ENCODE measurements around the gene EIPR1.

Gene EIPR1

GRCh38 chr2:3406501-3406900 lies 28.9 kb upstream of the EIPR1 start:
- H3K27ac ChIP-seq, result no peak overlapping the region
- no peaks in the 10 kb centered on the region for H3K27me3 ChIP-seq (ENCODE audit: insufficient read depth, low read depth, severe bottlenecking)
- peaks cover 23% of the 10 kb centered on the region for H3K36me3 ChIP-seq
- no peak for TF ChIP-seq CTCF (IDR thresholded peaks at IDR 0.05; ENCODE audit: low read depth, low read length)
- DNase-seq, result no peak
- H3K4me3 ChIP-seq (ENCODE audit: low read depth, low read length), result no peak overlapping the region
- no peaks in the 10 kb centered on the region for H3K9me3 ChIP-seq (ENCODE audit: severe bottlenecking)

- H3K9me3 ChIP-seq (ENCODE audit: severe bottlenecking), result no peaks in the 10 kb centered on the region
- H3K27ac ChIP-seq, result no peak overlapping the region
- no peaks in the 10 kb centered on the region for H3K27me3 ChIP-seq (ENCODE audit: insufficient read depth, low read depth, severe bottlenecking)
- no peak for DNase-seq
- no peak overlapping the region for H3K4me3 ChIP-seq (ENCODE audit: low read depth, low read length)
- H3K36me3 ChIP-seq, result peaks cover 24% of the 10 kb centered on the region
- no peak for TF ChIP-seq CTCF (IDR thresholded peaks at IDR 0.05; ENCODE audit: low read depth, low read length)
Observed at GRCh38 chr2:3405876-3406275, 28.3 kb upstream of the EIPR1 start.

- TF ChIP-seq CTCF (IDR thresholded peaks at IDR 0.05; ENCODE audit: low read depth, low read length), result no peak
- Histone ChIP-seq H3K9me3 (ENCODE audit: severe bottlenecking) (no peaks in the 10 kb centered on the region), H3K27me3 (ENCODE audit: insufficient read depth, low read depth, severe bottlenecking) (no peaks in the 10 kb centered on the region), H3K27ac (no peak overlapping the region), H3K4me3 (ENCODE audit: low read depth, low read length) (no peak overlapping the region), H3K36me3 (peaks cover 29% of the 10 kb centered on the region)
- no peak for DNase-seq
Observed at GRCh38 chr2:3405307-3405706, 27.7 kb upstream of the EIPR1 start.

GRCh38 chr2:3404349-3404894 lies 26.8 kb upstream of the EIPR1 start:
- H3K36me3 ChIP-seq, result peaks cover 29% of the 10 kb centered on the region
- TF ChIP-seq CTCF (IDR thresholded peaks at IDR 0.05; ENCODE audit: low read depth, low read length), result no peak

GRCh38 chr2:3403587-3404334 lies 26.1 kb upstream of the EIPR1 start:
- H3K27me3 ChIP-seq (ENCODE audit: insufficient read depth, low read depth, severe bottlenecking), result no peaks in the 10 kb centered on the region
- no peak overlapping the region for H3K4me3 ChIP-seq (ENCODE audit: low read depth, low read length)
- no peak for TF ChIP-seq CTCF (IDR thresholded peaks at IDR 0.05; ENCODE audit: low read depth, low read length)
- H3K27ac ChIP-seq, result no peak overlapping the region
- no peak for DNase-seq
- H3K9me3 ChIP-seq (ENCODE audit: severe bottlenecking), result no peaks in the 10 kb centered on the region
- peaks cover 29% of the 10 kb centered on the region for H3K36me3 ChIP-seq

More at GRCh38 chr2:3404349-3404894, 26.8 kb upstream of the EIPR1 start:
- no peak overlapping the region for H3K4me3 ChIP-seq (ENCODE audit: low read depth, low read length)
- H3K27ac ChIP-seq, result no peak overlapping the region
- no peak for DNase-seq
- no peaks in the 10 kb centered on the region for H3K9me3 ChIP-seq (ENCODE audit: severe bottlenecking)
- H3K27me3 ChIP-seq (ENCODE audit: insufficient read depth, low read depth, severe bottlenecking), result no peaks in the 10 kb centered on the region

All from WERI-Rb-1 (cell line).